Activated B cell treated with CpG ODN at 0.5 μM for 24 hours (primary cell): ENCODE measurements around the gene RBM6. TPM values are rescaled to one million over a fixed set of nuclear protein-coding genes. Genes with fewer than 3 reads are reported as not detected.
A peak's percentile ranks its signal among the peaks of the same experiment; 100 is the strongest.

ENCODE experiments used
- ATAC-seq: fragments of 200-7000 bp; cut with Tn5 transposase; one replicate; pipeline ENCODE4 v1.10.0; 2021; ENCODE audit warnings: low read depth, mild to moderate bottlenecking, moderate library complexity
- CTCF ChIA-PET: fragments of 350-600 bp; sonication (Branson Sonifier 250); formaldehyde crosslinking; loops from one replicate; lab custom pipeline; 2021; ENCODE audit warnings: antibody characterized with exemption; lab: Charles Lee
- POLR2A ChIA-PET: fragments of 350-600 bp; sonication (Branson Sonifier 250); formaldehyde crosslinking; loops from one replicate; lab custom pipeline; 2021; ENCODE audit warnings: antibody characterized with exemption; lab: Charles Lee
- DNase-seq: peaks from one replicate; pipeline ENCODE4 v3.0.0; 2022
- H3K27ac Mint-ChIP-seq: one replicate; pipeline ENCODE4 v1.8.0; 2020; ENCODE audit warnings: mixed read lengths
- H3K27me3 Mint-ChIP-seq: one replicate; pipeline ENCODE4 v1.8.0; 2021; ENCODE audit warnings: mixed read lengths
- H3K36me3 Mint-ChIP-seq: one replicate; pipeline ENCODE4 v1.8.0; 2021; ENCODE audit warnings: low read depth, mixed read lengths
- H3K4me1 Mint-ChIP-seq: one replicate; pipeline ENCODE4 v1.8.0; 2021; ENCODE audit warnings: mixed read lengths
- H3K4me3 Mint-ChIP-seq: one replicate; pipeline ENCODE4 v1.8.0; 2020; ENCODE audit warnings: mild to moderate bottlenecking, mixed read lengths
- H3K9me3 Mint-ChIP-seq: one replicate; pipeline ENCODE4 v1.8.0; 2020; ENCODE audit warnings: mixed read lengths
- CTCF ChIP-seq: fragments of 200-600 bp; IDR thresholded peaks from one replicate; pipeline ENCODE4 v1.8.0; 2022; ENCODE audit warnings: antibody characterized with exemption, mild to moderate bottlenecking
- intact Hi-C: fragments of 100-400 bp; cut with micrococcal nuclease; formaldehyde crosslinking; loops from one replicate; pipeline ENCODE4 v1.15.1; 2024
- total RNA-seq: library from RNA; stranded (reverse); gene quantifications from 2 replicates; pipeline ENCODE4 v1.2.3, GENCODE V29; 2022

RBM6 gene
- total RNA-seq, 1 donor from 2014 or later, result 172 TPM

- Mint-ChIP-seq H3K27ac (peak within 1 kb of the TSS; percentile 97), H3K27me3 (no peaks in the 10 kb centered on the region), H3K36me3 (peaks cover 47% of the 10 kb centered on the region), H3K4me1 (peaks cover 34% of the 10 kb centered on the region), H3K4me3 (peak within 1 kb of the TSS; percentile 98), H3K9me3 (no peaks in the 10 kb centered on the region)
- DNase-seq, result peak; percentile 78
- intact Hi-C loops, result loop anchor here (1.0 to 5.0 kb wide), 2 partner anchors 147 to 287 kb away; partner anchors contain the start of gene RBM6
- peak; percentile 100 for ATAC-seq
- POLR2A ChIA-PET, result interaction anchor here (0.5 to 2.3 kb wide), 8 partner anchors 15 to 994 kb away, joined by 3 to 8 read pairs (median 4); partner anchors contain the start of gene INKA1
- CTCF ChIA-PET, result no interaction called here
- TF ChIP-seq CTCF, result no peak
These were observed 149.0 kb downstream of the RBM6 start, which contains the start of gene RBM5 for GRCh38 chr3:50088725-50089608. Gene RBM5, plus strand, starts transcription at chr3:50088919. Its CDS starts 1,516 bp downstream, at chr3:50090435.

- TF ChIP-seq CTCF, result no peak
- no peaks in the 10 kb centered on the region for H3K9me3 Mint-ChIP-seq
- peaks cover 51% of the 10 kb centered on the region for H3K36me3 Mint-ChIP-seq
- H3K27ac Mint-ChIP-seq, result peak overlapping the region; percentile 97
- ChIA-PET POLR2A (interaction anchor here (0.5 to 2.3 kb wide), 8 partner anchors 15 to 286 kb away, joined by 3 to 8 read pairs (median 4); partner anchors contain the start of gene INKA1), CTCF (no interaction called here)
- DNase-seq (no peak), ATAC-seq (no peak)
- peak overlapping the region; percentile 98 for H3K4me3 Mint-ChIP-seq
- H3K4me1 Mint-ChIP-seq, result peaks cover 34% of the 10 kb centered on the region
- intact Hi-C loops, result loop anchor here (5.0 kb wide), 1 partner anchor 147 kb away; the partner anchor contains the start of gene RBM6
- no peaks in the 10 kb centered on the region for H3K27me3 Mint-ChIP-seq
These were observed 149.6 kb downstream of the RBM6 start for GRCh38 chr3:50089609-50089945.

- intact Hi-C loops, result no loop called here
- TF ChIP-seq CTCF, result no peak
These were observed 151.0 kb downstream of the RBM6 start for GRCh38 chr3:50090984-50091383.

GRCh38 chr3:50095352-50095998, 155.5 kb downstream of the RBM6 start:
- H3K27ac Mint-ChIP-seq, result no peak overlapping the region
- H3K27me3 Mint-ChIP-seq, result no peaks in the 10 kb centered on the region
- CTCF ChIA-PET, result interaction anchor here (1.1 kb wide), 1 partner anchor 23 kb away, joined by 3 read pairs; no protein-coding TSS in a partner anchor
- no peak for DNase-seq
- POLR2A ChIA-PET, result interaction anchor here (0.6 to 0.9 kb wide), 2 partner anchors 10 to 40 kb away, joined by 3 to 5 read pairs; no protein-coding TSS in a partner anchor
- peaks cover 89% of the 10 kb centered on the region for H3K36me3 Mint-ChIP-seq
- no peaks in the 10 kb centered on the region for H3K9me3 Mint-ChIP-seq
- no peak for ATAC-seq
- H3K4me1 Mint-ChIP-seq, result peaks cover 17% of the 10 kb centered on the region
- TF ChIP-seq CTCF, result no peak
- intact Hi-C loops, result no loop called here
- no peak overlapping the region for H3K4me3 Mint-ChIP-seq

More at GRCh38 chr3:50090984-50091383, 151.0 kb downstream of the RBM6 start:
- ChIA-PET POLR2A (interaction anchor here (0.6 kb wide), 1 partner anchor 552 kb away, joined by 4 read pairs; no protein-coding TSS in a partner anchor), CTCF (no interaction called here)
- Mint-ChIP-seq H3K27me3 (no peaks in the 10 kb centered on the region), H3K9me3 (no peaks in the 10 kb centered on the region), H3K36me3 (peaks cover 64% of the 10 kb centered on the region), H3K4me3 (peak overlapping the region; percentile 98), H3K4me1 (peaks cover 34% of the 10 kb centered on the region), H3K27ac (no peak overlapping the region)
- DNase-seq (no peak), ATAC-seq (no peak)
